ENCODE measurements around the gene TTC39C.
A peak's percentile ranks its signal among the peaks of the same experiment; 100 is the strongest.

The TTC39C gene

DNA sequence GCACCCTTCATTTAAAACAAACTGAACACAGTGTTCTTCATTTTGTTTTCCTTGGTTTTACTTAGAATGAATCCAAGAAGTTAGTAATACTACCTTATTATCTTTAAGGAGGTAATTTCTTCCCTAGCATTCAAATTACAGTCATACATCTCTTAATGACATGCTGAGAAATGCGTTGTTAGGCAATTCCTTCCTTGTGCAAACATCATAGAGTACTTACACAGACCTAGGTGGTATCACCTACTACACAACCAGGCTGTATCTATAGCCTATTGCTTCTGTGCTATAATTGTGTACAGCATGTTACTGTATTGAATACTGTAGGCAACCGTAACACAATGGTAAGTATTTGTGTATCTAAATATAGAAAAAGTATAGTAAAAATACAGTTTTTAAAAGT lies 115.9 kb downstream of the TTC39C start:
- WGBS = 88% methylated on average over 1 of the region's 2 CpGs
- Histone ChIP-seq H4K8ac (ENCODE audit: low read length) (no peak overlapping the region), H2AFZ (ENCODE audit: low read depth, low read length) (no peak overlapping the region)

DNA sequence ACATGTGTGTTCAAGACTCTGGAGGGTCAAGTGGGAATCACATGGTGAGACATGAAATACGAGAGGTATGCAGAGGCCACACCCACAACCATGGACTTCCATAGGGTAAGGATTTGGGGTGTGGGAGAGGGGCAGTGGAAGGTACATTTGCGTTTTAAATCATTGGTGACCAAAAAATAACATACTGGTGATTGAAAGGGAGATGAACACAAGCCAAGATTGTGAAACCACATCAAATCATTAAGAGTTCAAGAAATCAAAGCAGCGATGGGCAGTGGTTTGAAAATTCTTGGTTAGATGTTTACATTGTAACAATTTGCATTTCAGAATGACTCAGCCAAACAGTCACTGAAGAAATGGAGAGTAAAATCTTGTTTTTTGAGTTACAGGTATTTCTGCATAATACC lies 122.4 kb downstream of the TTC39C start:
- Histone ChIP-seq H2BK5ac (ENCODE audit: low read depth, low read length, poor library complexity, severe bottlenecking) (no peak overlapping the region), H3K9ac (ENCODE audit: low read length) (no peak overlapping the region), H3K27ac (ENCODE audit: low read length, poor library complexity, severe bottlenecking) (no peak overlapping the region), H2BK120ac (ENCODE audit: low read depth, low read length) (no peak overlapping the region), H3K4me1 (ENCODE audit: control insufficient read depth, insufficient read depth, low read depth, low read length) (peaks cover 2% of the 10 kb centered on the region), H3K36me3 (ENCODE audit: control insufficient read depth in 1 of 2, insufficient read depth in 2 of 2, low read depth in 1 of 2, low read length in 2 of 2) (peaks cover 0 to 22% of the 10 kb centered on the region in 2 experiments), H2BK15ac (ENCODE audit: low read depth, poor library complexity, severe bottlenecking) (no peak overlapping the region), H3K4me2 (ENCODE audit: low read length, poor library complexity, severe bottlenecking) (no peak overlapping the region), H3K18ac (ENCODE audit: low read depth in 1 of 2, low read length in 2 of 2) (no peak overlapping the region), H3K4me3 (ENCODE audit: insufficient read depth in 1 of 2, low read depth in 1 of 2, low read length in 2 of 2) (no peak overlapping the region), H3K9me3 (ENCODE audit: control insufficient read depth, low read length) (no peaks in the 10 kb centered on the region), H4K91ac (ENCODE audit: low read length) (no peak overlapping the region), H3K14ac (ENCODE audit: low read length in 2 of 2) (no peak overlapping the region), H2AK5ac (ENCODE audit: low read length, severe bottlenecking) (no peak overlapping the region), H2AFZ (ENCODE audit: low read depth, low read length) (no peak overlapping the region), H2BK12ac (ENCODE audit: low read length in 2 of 2) (no peak overlapping the region), H4K8ac (ENCODE audit: low read length) (no peak overlapping the region), H3K27me3 (ENCODE audit: control insufficient read depth in 1 of 2, insufficient read depth in 1 of 2, low read length in 2 of 2) (no peaks in the 10 kb centered on the region), H3K4ac (ENCODE audit: low read depth in 1 of 2, low read length in 2 of 2) (no peak overlapping the region), H3K79me1 (replicated peaks; ENCODE audit: low read length, poor library complexity, severe bottlenecking) (peaks cover 5% of the 10 kb centered on the region), H3K23ac (ENCODE audit: low read length in 2 of 2) (no peak overlapping the region)
- DNase-seq = peak; percentile 53
- WGBS = 56% methylated on average over 2 of the region's 3 CpGs

More for the DNA sequence above, 115.9 kb downstream of the TTC39C start:
- no peaks in the 10 kb centered on the region for H3K27me3 ChIP-seq (ENCODE audit: control insufficient read depth in 1 of 2, insufficient read depth in 1 of 2, low read length in 2 of 2)
- H3K9me3 ChIP-seq (ENCODE audit: control insufficient read depth, low read length) = no peaks in the 10 kb centered on the region
- no peak overlapping the region for H3K4ac ChIP-seq (ENCODE audit: low read depth in 1 of 2, low read length in 2 of 2)
- H3K79me1 ChIP-seq (replicated peaks; ENCODE audit: low read length, poor library complexity, severe bottlenecking) = no peaks in the 10 kb centered on the region
- H3K4me2 ChIP-seq (ENCODE audit: low read length, poor library complexity, severe bottlenecking) = no peak overlapping the region
- DNase-seq = no peak
- no peak overlapping the region for H3K18ac ChIP-seq (ENCODE audit: low read depth in 1 of 2, low read length in 2 of 2)
- no peak overlapping the region for H3K4me3 ChIP-seq (ENCODE audit: insufficient read depth in 1 of 2, low read depth in 1 of 2, low read length in 2 of 2)
- no peaks in the 10 kb centered on the region for H3K4me1 ChIP-seq (ENCODE audit: control insufficient read depth, insufficient read depth, low read depth, low read length)
- H2BK120ac ChIP-seq (ENCODE audit: low read depth, low read length) = no peak overlapping the region
- H2BK5ac ChIP-seq (ENCODE audit: low read depth, low read length, poor library complexity, severe bottlenecking) = no peak overlapping the region
- no peak overlapping the region for H3K14ac ChIP-seq (ENCODE audit: low read length in 2 of 2)
- no peak overlapping the region for H3K9ac ChIP-seq (ENCODE audit: low read length)
- no peak overlapping the region for H2AK5ac ChIP-seq (ENCODE audit: low read length, severe bottlenecking)
- no peak overlapping the region for H3K27ac ChIP-seq (ENCODE audit: low read length, poor library complexity, severe bottlenecking)
- H4K91ac ChIP-seq (ENCODE audit: low read length) = no peak overlapping the region
- no peak overlapping the region for H3K23ac ChIP-seq (ENCODE audit: low read length in 2 of 2)
- H2BK15ac ChIP-seq (ENCODE audit: low read depth, poor library complexity, severe bottlenecking) = no peak overlapping the region
- H2BK12ac ChIP-seq (ENCODE audit: low read length in 2 of 2) = no peak overlapping the region
- H3K36me3 ChIP-seq (ENCODE audit: control insufficient read depth in 1 of 2, insufficient read depth in 2 of 2, low read depth in 1 of 2, low read length in 2 of 2) = peaks cover 0 to 63% of the 10 kb centered on the region in 2 experiments

- Histone ChIP-seq H3K27ac (ENCODE audit: low read length, poor library complexity, severe bottlenecking) (peak overlapping the region; percentile 70), H3K9ac (ENCODE audit: low read length) (peak overlapping the region; percentile 91), H3K4ac (ENCODE audit: low read depth in 1 of 2, low read length in 2 of 2) (no peak overlapping the region), H2BK5ac (ENCODE audit: low read depth, low read length, poor library complexity, severe bottlenecking) (no peak overlapping the region), H2BK120ac (ENCODE audit: low read depth, low read length) (no peak overlapping the region), H4K91ac (ENCODE audit: low read length) (no peak overlapping the region), H4K8ac (ENCODE audit: low read length) (peak overlapping the region; percentile 82), H2AK5ac (ENCODE audit: low read length, severe bottlenecking) (no peak overlapping the region), H3K4me1 (ENCODE audit: control insufficient read depth, insufficient read depth, low read depth, low read length) (peaks cover 2% of the 10 kb centered on the region), H3K4me2 (ENCODE audit: low read length, poor library complexity, severe bottlenecking) (peak overlapping the region; percentile 72), H3K4me3 (ENCODE audit: insufficient read depth in 1 of 2, low read depth in 1 of 2, low read length in 2 of 2) (peak overlapping the region in 1 of 2 experiments; percentile 86), H2BK12ac (ENCODE audit: low read length in 2 of 2) (no peak overlapping the region), H3K14ac (ENCODE audit: low read length in 2 of 2) (no peak overlapping the region), H2BK15ac (ENCODE audit: low read depth, poor library complexity, severe bottlenecking) (no peak overlapping the region), H3K36me3 (ENCODE audit: control insufficient read depth in 1 of 2, insufficient read depth in 2 of 2, low read depth in 1 of 2, low read length in 2 of 2) (peaks cover under 1 to 7% of the 10 kb centered on the region in 2 experiments), H3K79me1 (replicated peaks; ENCODE audit: low read length, poor library complexity, severe bottlenecking) (peaks cover 5% of the 10 kb centered on the region), H3K9me3 (ENCODE audit: control insufficient read depth, low read length) (no peaks in the 10 kb centered on the region), H3K23ac (ENCODE audit: low read length in 2 of 2) (no peak overlapping the region), H3K27me3 (ENCODE audit: control insufficient read depth in 1 of 2, insufficient read depth in 1 of 2, low read length in 2 of 2) (no peaks in the 10 kb centered on the region), H3K18ac (ENCODE audit: low read depth in 1 of 2, low read length in 2 of 2) (no peak overlapping the region), H2AFZ (ENCODE audit: low read depth, low read length) (peak overlapping the region; percentile 15)
- WGBS = 71% methylated on average over 5 of the region's 7 CpGs
- DNase-seq = no peak
Observed at GRCh38 chr18:24138409-24138788, 123.8 kb downstream of the TTC39C start.

DNA sequence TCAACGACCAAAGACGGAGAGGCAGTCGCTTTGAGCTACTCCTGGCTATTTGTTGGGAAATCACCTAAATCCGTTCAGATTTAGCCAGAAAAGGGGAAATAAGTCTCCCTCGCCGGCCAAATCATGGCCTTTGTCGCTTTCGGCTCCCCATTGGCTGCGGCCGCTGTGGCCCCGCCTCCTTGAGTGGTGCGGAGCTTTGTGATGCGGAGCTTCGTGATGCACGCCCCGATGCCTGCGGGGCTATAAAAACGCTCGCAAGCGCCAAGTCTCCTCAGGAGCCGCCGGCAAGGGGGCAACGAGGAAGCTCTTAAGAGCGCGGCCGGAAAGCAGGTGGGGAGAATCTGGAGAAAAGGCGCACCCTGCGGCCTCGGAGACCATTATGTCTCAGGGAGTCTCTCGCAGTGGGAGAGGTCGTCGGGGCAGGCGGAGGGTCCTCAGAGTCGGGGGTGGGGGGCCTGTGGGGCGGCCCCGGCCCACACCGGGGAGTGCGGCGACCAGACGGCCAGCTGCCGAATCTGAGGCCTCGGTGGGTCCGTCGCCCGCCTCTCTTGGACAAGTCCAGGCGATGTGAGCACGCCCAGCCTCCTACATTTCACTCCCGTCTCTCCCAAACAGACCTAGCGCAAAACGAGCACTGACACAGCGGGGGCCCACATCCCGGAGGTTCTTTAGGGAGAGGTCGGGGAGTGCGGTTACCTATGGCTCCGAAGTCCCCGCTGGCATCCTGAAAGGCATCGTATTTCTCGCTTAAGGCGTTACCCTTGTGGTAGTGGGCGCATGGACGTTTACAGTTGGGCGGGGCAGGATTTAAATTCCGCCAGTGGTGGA lies 124.4 kb downstream of the TTC39C start, which contains the start of gene CABYR:
Gene CABYR, plus strand, starts transcription at position 274 of the 828 bp plus-strand sequence. CDS start 4,053 bp downstream, outside the sequence.
- H3K36me3 ChIP-seq (ENCODE audit: control insufficient read depth in 1 of 2, insufficient read depth in 2 of 2, low read depth in 1 of 2, low read length in 2 of 2) = peaks cover 3 to 5% of the 10 kb centered on the region in 2 experiments
- H2BK12ac ChIP-seq (ENCODE audit: low read length in 2 of 2) = peak within 1 kb of the TSS in 1 of 2 experiments; percentile 39
- H3K4ac ChIP-seq (ENCODE audit: low read depth in 1 of 2, low read length in 2 of 2) = peak within 1 kb of the TSS in 1 of 2 experiments; percentile 40
- H2BK5ac ChIP-seq (ENCODE audit: low read depth, low read length, poor library complexity, severe bottlenecking) = no peak within 1 kb of the TSS
- peaks cover 2% of the 10 kb centered on the region for H3K4me1 ChIP-seq (ENCODE audit: control insufficient read depth, insufficient read depth, low read depth, low read length)
- H3K18ac ChIP-seq (ENCODE audit: low read depth in 1 of 2, low read length in 2 of 2) = peak within 1 kb of the TSS in 1 of 2 experiments; percentile 28
- peaks cover 7% of the 10 kb centered on the region for H3K79me1 ChIP-seq (replicated peaks; ENCODE audit: low read length, poor library complexity, severe bottlenecking)
- H4K8ac ChIP-seq (ENCODE audit: low read length) = peak within 1 kb of the TSS; percentile 84
- H3K14ac ChIP-seq (ENCODE audit: low read length in 2 of 2) = no peak within 1 kb of the TSS
- peak within 1 kb of the TSS; percentile 72 for H3K4me2 ChIP-seq (ENCODE audit: low read length, poor library complexity, severe bottlenecking)
- whole genome bisulfite sequencing = 2% methylated on average over 50 of the region's 63 CpGs
- DNase-seq = peak; percentile 90
- H2BK120ac ChIP-seq (ENCODE audit: low read depth, low read length) = no peak within 1 kb of the TSS
- H3K27ac ChIP-seq (ENCODE audit: low read length, poor library complexity, severe bottlenecking) = peak within 1 kb of the TSS; percentile 70
- H2BK15ac ChIP-seq (ENCODE audit: low read depth, poor library complexity, severe bottlenecking) = no peak within 1 kb of the TSS
- peak within 1 kb of the TSS; percentile 35 for H2AK5ac ChIP-seq (ENCODE audit: low read length, severe bottlenecking)
- peak within 1 kb of the TSS; percentile 15 for H2AFZ ChIP-seq (ENCODE audit: low read depth, low read length)
- H3K9ac ChIP-seq (ENCODE audit: low read length) = peak within 1 kb of the TSS; percentile 91
- H3K9me3 ChIP-seq (ENCODE audit: control insufficient read depth, low read length) = no peaks in the 10 kb centered on the region
- peak within 1 kb of the TSS in 1 of 2 experiments; percentile 26 for H3K23ac ChIP-seq (ENCODE audit: low read length in 2 of 2)
- no peaks in the 10 kb centered on the region for H3K27me3 ChIP-seq (ENCODE audit: control insufficient read depth in 1 of 2, insufficient read depth in 1 of 2, low read length in 2 of 2)
- no peak within 1 kb of the TSS for H4K91ac ChIP-seq (ENCODE audit: low read length)
- H3K4me3 ChIP-seq (ENCODE audit: insufficient read depth in 1 of 2, low read depth in 1 of 2, low read length in 2 of 2) = peak within 1 kb of the TSS; percentile 69 to 86

Data from mesenchymal stem cell (in vitro differentiated cells and primary cell).